ENCODE results near the gene KCNMA1. TPM values are rescaled to one million over a fixed set of nuclear protein-coding genes. Genes with fewer than 3 reads are reported as not detected.
A peak's percentile ranks its signal among the peaks of the same experiment; 100 is the strongest.

The KCNMA1 gene
- total RNA-seq, 1 donor from 2014 or later: 2.5 TPM

DNA sequence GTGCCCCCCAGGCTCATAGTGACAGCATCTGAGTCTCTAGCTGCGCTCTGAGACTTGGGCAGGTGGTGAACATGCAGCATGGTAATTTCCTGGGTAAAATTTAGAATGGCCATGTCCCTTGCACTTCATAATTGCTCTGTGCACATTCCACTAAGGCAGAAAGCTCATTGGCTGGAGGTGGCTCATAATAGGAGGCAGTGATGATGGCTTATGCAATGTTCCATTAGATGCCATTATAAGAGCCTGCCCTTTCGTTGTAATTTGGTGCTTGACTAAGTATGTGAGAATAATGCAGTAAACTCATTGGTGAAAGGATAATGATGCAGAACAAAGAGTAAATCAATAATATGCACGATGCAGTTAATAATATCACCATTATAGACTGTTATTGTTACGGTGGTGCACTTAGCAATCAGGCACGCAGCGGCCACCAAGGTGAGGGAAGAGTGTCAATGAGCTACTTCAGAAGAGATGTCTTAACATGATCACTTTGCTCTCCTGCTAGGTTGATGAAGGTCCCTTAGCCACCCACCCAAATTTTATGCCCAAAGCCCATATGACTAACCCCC is 545.9 kb downstream of the KCNMA1 start:
- ATAC-seq (no peak), DNase-seq (no peak)
- intact Hi-C loops (cut with micrococcal nuclease): no loop called here

GRCh38 chr10:77090381-77091356 is 546.9 kb downstream of the KCNMA1 start:
- ATAC-seq: no peak
- intact Hi-C loops (cut with micrococcal nuclease): no loop called here
- DNase-seq: no peak

- DNase-seq: no peak
- ATAC-seq: no peak
- intact Hi-C loops (cut with micrococcal nuclease): no loop called here
These were observed 550.2 kb downstream of the KCNMA1 start for GRCh38 chr10:77087366-77087765.

DNA sequence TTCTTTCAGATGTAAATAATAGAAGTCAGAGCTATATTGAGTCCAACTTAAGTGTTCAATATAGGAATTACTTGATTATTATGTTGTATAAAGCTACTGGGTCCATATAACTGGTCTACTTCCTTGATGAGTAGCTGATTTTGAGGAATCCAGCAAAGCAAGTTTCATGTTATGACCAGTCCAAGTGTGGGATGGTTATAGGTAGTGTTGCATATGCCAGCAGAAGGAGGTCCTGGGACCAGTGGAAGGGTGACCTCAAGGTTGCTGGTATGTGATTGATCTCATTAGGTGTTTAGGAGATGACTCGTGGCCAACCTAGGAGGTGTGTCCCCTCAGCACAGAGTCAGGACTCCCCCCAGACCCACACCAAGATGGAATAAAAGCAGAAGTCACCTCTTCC is 551.5 kb downstream of the KCNMA1 start:
- DNase-seq (no peak), ATAC-seq (no peak)
- intact Hi-C loops (cut with micrococcal nuclease): no loop called here

- DNase-seq: no peak
- no peak for ATAC-seq
- intact Hi-C loops (cut with micrococcal nuclease): no loop called here
These were observed 552.3 kb downstream of the KCNMA1 start for GRCh38 chr10:77085344-77085743.

- DNase-seq: peak; percentile 50
- ATAC-seq: peak; percentile 84
These were observed 553.0 kb downstream of the KCNMA1 start for GRCh38 chr10:77084431-77085144.

DNA sequence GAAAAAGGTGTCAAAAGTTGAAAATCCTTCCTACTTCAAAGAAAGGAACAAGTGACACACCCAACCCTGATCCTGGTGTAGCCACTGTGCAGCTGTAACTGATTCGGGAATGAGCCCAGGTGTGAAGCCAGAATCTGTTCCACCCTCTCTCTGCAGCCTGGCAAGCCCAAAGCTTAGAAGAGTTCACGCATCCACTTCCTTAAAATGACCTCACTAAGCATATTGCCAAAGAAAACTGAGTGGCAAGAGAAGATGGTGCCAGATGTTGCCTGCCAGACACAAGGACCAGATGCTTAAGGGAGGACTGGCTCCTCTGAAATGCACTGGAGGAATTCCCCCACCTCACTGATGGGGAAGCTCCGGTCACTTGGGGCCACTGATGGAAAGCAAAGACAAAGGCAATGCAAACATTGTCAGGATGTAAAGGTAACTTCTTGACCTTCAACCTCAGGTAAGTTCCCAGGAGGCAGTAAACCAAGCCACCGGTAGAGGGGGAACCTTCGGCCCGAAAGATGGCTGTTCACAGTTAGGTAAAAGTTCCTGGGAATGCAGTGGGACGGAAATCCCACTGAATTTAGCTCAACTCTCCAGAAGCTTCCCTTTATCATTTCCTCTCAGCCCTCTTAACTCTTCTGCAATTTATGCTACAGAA is 554.9 kb downstream of the KCNMA1 start:
- intact Hi-C loops (cut with micrococcal nuclease): no loop called here
- ATAC-seq (peak; percentile 10), DNase-seq (no peak)

More at GRCh38 chr10:77084431-77085144, 553.0 kb downstream of the KCNMA1 start:
- intact Hi-C loops (cut with micrococcal nuclease): no loop called here

DNA sequence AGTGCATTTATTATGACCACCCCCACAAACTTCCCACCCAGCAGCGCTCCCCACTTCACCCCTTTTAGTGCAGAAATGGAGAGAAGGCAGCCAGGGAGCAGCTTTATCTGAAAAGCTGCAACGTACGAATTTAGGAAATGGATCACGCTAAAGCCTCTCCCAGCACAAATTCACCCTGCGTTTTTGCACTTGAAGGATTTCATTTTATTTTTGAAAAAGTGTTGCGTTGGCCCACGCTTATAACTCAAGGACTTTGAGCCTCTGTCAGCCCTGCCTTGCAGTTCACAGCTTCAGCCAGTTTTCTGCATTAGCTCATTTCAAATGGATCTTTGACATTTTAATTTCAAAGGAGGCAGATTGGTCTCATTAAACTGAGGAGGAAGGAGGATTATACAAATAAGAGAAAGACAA is 556.1 kb downstream of the KCNMA1 start:
- intact Hi-C loops (cut with micrococcal nuclease): no loop called here
- ATAC-seq (no peak), DNase-seq (no peak)

DNA sequence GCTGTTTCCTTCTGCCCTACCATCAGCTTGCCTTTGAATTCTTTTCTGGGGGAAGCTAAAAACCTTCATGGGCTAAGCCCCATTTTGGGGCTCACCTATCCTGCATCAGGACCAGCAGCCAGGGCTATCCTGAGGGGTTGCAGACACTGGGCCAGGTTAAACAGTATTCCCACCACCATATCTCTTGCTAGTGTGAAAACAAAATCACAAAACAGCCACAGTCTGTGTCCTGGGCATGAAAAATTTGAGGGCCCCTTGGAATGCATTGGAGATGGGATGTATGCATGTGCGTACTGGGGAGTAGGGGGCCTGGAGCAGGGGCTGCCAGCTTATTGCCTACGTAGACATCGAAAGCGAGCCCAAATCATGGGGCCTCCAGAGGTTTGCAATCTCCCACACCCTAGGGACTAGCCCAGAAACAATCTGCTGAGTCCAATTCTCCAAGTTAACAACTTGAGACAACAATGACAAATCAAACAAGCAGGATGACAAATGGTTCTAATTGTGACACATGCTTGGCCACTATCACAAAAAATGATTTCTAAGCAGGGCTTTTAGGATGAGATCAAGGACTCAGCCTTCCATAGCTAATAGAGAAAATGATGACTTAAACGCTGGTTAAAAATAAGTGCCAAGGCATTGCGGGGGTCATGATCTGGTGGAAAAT is 557.1 kb downstream of the KCNMA1 start:
- no peak for DNase-seq
- no peak for ATAC-seq
- intact Hi-C loops (cut with micrococcal nuclease): no loop called here

GRCh38 chr10:77079592-77080300 is 557.9 kb downstream of the KCNMA1 start:
- intact Hi-C loops (cut with micrococcal nuclease): no loop called here
- DNase-seq (no peak), ATAC-seq (no peak)

DNA sequence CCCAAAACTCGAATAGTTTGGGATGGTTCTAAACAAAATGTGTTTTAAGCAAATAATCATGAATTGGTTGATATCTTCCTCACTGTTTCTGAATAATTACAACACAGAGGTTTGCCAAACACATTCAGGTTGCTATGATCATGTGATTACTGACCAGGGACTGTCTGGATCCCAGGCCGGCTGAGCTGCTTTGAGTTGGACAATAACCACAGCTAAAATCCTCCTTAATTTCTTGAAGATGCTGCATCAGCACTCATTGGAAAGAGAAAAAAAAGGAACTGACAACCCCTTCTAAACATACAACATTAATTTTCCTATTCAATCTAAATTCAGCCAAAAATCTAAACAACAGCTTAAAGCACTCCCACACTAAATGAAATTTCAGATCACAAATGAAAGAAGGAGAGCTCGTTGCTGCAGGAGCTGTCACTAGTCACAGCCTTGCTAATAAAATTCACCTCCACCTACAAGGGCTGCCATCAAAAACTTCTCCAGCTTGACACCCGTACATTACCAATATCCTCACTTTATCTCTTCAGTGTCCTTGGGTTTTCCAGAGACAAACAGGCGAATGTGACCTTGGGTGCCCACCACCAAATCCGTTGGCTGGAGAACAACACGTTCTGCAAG is 560.2 kb downstream of the KCNMA1 start:
- intact Hi-C loops (cut with micrococcal nuclease): no loop called here
- ATAC-seq (no peak), DNase-seq (no peak)

GRCh38 chr10:77075926-77076325 is 561.7 kb downstream of the KCNMA1 start:
- ATAC-seq (no peak), DNase-seq (no peak)
- intact Hi-C loops (cut with micrococcal nuclease): no loop called here

DNA sequence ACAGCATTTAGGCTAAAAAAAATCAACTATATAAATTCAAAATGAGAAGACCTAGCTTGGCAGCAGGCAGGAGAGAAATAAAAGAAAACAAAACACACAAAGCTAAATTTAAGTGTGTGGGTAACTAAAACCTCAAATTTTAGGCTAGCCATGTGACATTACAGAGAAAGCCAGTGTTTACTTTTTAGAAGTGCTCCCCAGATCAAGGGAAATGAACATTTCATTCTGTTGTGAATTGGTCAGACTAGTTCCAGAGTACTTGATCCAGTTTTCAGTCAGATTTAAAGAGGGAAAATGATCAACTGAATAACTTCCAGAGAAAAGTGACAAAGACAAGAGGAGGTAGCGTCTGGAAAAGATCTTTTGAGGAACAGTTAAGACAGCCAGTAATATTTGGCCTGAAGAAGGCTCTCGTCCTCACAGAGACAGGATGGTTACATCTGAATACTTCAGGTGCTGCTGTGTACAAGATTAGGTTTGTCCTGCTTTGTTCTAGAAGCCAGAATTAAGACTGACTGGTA is 563.4 kb downstream of the KCNMA1 start:
- no peak for ATAC-seq
- intact Hi-C loops (cut with micrococcal nuclease): no loop called here
- DNase-seq: no peak

DNA sequence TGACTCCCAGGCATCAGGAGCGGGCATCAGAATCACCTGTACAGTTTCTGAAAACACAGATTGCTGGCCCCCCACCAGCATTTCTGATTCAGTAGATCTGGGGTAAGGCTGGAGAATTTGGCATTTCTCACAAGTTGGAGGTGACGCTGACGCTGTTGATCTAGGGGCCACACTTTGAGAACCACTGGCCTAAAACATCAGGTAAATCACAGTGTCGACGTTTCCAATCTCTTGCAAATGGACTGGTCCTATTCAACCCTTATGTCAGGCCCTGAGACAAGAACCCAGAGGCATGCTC is 564.0 kb downstream of the KCNMA1 start:
- DNase-seq (no peak), ATAC-seq (no peak)
- intact Hi-C loops (cut with micrococcal nuclease): no loop called here

DNA sequence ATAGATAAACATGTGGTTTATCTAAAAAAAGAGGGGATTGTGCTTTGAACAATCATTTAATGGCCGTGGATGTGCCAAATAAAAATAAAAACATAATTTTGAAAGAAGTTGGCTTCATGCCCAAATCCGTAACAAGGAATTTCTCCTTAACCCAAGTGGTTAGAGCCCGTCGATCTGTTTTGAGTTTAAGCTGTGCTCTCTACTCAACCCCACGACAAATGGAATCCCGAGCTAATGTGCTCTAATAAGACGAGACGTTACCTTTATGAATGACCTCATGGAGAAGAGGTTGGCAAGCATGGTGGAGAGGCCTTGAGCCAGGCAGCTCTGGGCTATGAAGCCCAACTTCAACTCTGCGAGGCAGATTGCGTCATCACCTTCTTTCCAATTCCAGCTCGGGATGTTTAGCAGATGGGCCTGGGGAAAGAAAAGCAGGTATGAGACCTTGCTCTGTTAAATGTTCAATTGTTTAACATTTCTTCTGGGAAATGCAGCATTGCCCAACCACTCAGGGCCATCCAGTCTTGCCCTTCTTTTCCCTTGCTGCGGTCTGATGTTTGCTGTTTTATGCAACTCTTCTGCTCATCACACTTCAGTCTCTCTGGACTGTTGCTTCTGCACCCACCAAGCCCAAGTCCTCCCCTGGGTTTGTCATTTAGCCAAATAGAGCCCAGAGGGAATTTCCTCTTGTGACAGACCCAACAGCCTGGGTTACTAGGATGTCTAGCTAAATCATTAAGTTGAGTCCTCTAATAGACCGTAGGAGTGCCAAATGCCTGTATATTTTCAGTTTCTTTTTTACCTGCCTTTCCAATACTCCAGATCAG is 564.6 kb downstream of the KCNMA1 start:
- peak; percentile 54 for ATAC-seq
- intact Hi-C loops (cut with micrococcal nuclease): no loop called here
- DNase-seq: peak; percentile 62

DNA sequence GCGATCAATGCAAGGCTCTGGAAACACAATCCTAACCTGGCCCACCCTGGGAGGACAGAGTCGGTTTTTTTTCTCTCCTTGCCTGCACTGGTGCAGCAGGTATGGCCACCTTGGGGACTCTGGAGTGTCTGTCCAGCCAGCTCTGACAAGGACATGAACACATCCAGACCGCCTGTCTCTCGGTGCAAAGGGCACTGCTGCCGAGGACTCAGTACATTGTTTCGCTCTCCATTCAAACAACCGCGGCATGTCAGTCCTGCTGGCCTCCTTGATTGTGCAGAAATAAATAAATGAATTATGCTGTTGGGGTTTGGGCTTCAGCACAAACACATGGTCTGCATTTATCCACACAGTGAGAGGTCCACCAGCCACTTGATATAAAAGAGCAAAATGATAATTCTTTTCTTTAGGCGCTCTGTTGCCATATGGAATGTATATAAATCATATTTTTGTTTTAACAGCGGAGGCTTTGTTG is 565.2 kb downstream of the KCNMA1 start:
- intact Hi-C loops (cut with micrococcal nuclease): no loop called here
- DNase-seq (no peak), ATAC-seq (no peak)

DNA sequence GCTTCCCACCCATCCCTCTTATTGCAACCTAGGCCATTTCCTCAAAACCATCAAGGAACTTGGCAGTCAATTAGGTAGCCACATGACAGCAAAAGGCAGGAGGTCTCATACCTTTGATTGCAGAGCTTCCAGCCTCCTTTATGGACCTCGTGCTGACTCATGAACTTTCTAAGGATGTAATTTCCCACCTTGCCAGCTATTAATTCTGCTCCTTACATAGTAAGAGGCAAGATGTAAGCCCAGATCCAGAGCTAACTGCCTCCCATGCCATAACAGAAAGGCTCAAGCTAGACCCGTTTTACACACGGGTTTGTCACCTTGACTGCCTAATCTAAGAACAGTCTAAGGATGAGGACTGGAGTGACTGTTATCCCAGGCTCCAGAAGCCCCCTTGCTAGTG is 565.7 kb downstream of the KCNMA1 start:
- no peak for ATAC-seq
- intact Hi-C loops (cut with micrococcal nuclease): no loop called here
- no peak for DNase-seq
